A549 (cell line): ENCODE measurements around the gene NDUFB8. TPM values are rescaled to one million over a fixed set of nuclear protein-coding genes. Genes with fewer than 3 reads are reported as not detected.

Experiments
- ATAC-seq, 2 experiments: fragments of 200-7000 bp in 1 of 2; fragments of >200 bp in 1 of 2; cut with Nextera tagmentation in 1 of 2; cut with Tn5 transposase in 1 of 2; 3 replicates each; pipeline versions ENCODE4 v1.8.0 to v1.9.1; 2018 to 2020; ENCODE audit warnings: mild to moderate bottlenecking in 1 of 2, moderate library complexity in 1 of 2
- CTCF ChIA-PET: fragments of 300-600 bp; sonication (Branson Sonifier 250); formaldehyde crosslinking; extraction: SDS; loops from one replicate; lab custom pipeline; 2021; ENCODE audit warnings: antibody characterized with exemption, inconsistent platforms; lab: Yijun Ruan, JAX
- POLR2A ChIA-PET: fragments of 350-600 bp; formaldehyde crosslinking; extraction: SDS; loops from one replicate; lab custom pipeline; 2021; ENCODE audit warnings: antibody characterized with exemption, inconsistent platforms; lab: Yijun Ruan, JAX
- DNase-seq, 2 experiments: peaks; one replicate each; pipeline versions ENCODE4 v3.0.0 to v3.0.0-alpha.2; 2011 to 2016; ENCODE audit warnings: low read depth in 1 of 2, low spot score in 1 of 2
- FAIRE-seq: peaks from 2 replicates; lab custom pipeline; 2011; peaks lifted over from hg19 to GRCh38; lab: Jason Lieb, UNC
- H3K27ac ChIP-seq, 2 experiments: fragments of >200 bp; sonication (Bioruptor Twin); formaldehyde crosslinking; 3 replicates each; pipeline ENCODE4 v1.5.1; 2016 to 2017
- H3K4me1 ChIP-seq: fragments of >200 bp; sonication (Bioruptor Twin); formaldehyde crosslinking; 3 replicates; pipeline ENCODE4 v1.6.1; 2016
- H3K4me2 ChIP-seq: fragments of >200 bp; sonication (Bioruptor Twin); formaldehyde crosslinking; 3 replicates; pipeline ENCODE4 v1.6.1; 2016
- H3K4me3 ChIP-seq: fragments of >200 bp; sonication (Bioruptor Twin); formaldehyde crosslinking; 3 replicates; pipeline ENCODE4 v1.5.1; 2016
- H3K9me3 ChIP-seq: fragments of >200 bp; sonication (Bioruptor Twin); formaldehyde crosslinking; 3 replicates; pipeline ENCODE4 v1.6.1; 2016
- CBX8 ChIP-seq: fragments of 200-600 bp; sonication (generic); IDR thresholded peaks from 2 replicates; pipeline ENCODE4 v1.6.1; 2016
- CEBPB ChIP-seq, 2 experiments: fragments of >200 bp in 1 of 2; sonication (Bioruptor Twin) in 1 of 2; formaldehyde crosslinking in 1 of 2; IDR thresholded peaks; 2 replicates each; pipeline ENCODE4 v1.6.1; 2012 to 2016
- FOSL2 ChIP-seq, 2 experiments: fragments of 450-650 bp in 1 of 2; fragments of >200 bp in 1 of 2; sonication (Bioruptor Twin) in 1 of 2; formaldehyde crosslinking; IDR thresholded peaks; 2 replicates each; pipeline versions ENCODE4 v1.5.0 to v1.6.1; 2016 to 2020; ENCODE audit warnings: mild to moderate bottlenecking in 1 of 2, moderate library complexity in 1 of 2
- HDAC2 ChIP-seq: fragments of 200-600 bp; sonication (generic); IDR thresholded peaks from 2 replicates; pipeline ENCODE4 v1.6.1; 2016
- HEYL ChIP-seq: fragments of 250-450 bp; sonication (Bioruptor Pico); IDR thresholded peaks from 2 replicates; pipeline ENCODE4 v1.8.0; 2021; ENCODE audit warnings: mild to moderate bottlenecking, moderate library complexity
- HOXA7 ChIP-seq: fragments of 250-450 bp; sonication (Bioruptor Pico); IDR thresholded peaks from 2 replicates; pipeline ENCODE4 v1.5.0; 2020; ENCODE audit warnings: mild to moderate bottlenecking, moderate library complexity
- HOXB13 ChIP-seq: fragments of 250-450 bp; sonication (Bioruptor Pico); IDR thresholded peaks from 2 replicates; pipeline ENCODE4 v1.5.0; 2020; ENCODE audit warnings: low read depth, mild to moderate bottlenecking, moderate library complexity
- JUNB ChIP-seq: fragments of >200 bp; sonication (Bioruptor Twin); formaldehyde crosslinking; IDR thresholded peaks from 2 replicates; pipeline ENCODE4 v1.6.1; 2016
- KDM5A ChIP-seq: fragments of 200-600 bp; sonication (generic); IDR thresholded peaks from 2 replicates; pipeline ENCODE4 v1.6.1; 2016; ENCODE audit warnings: antibody characterized with exemption, mild to moderate bottlenecking
- MAFK ChIP-seq: fragments of 450-650 bp; IDR thresholded peaks from 2 replicates; pipeline ENCODE4 v1.6.1; 2014; ENCODE audit not compliant: partially characterized antibody
- MYC ChIP-seq: IDR thresholded peaks from 2 replicates; pipeline ENCODE4 v1.6.1; 2012; ENCODE audit warnings: mild to moderate bottlenecking, inconsistent platforms, low read length, improper control_type of control experiment, borderline replicate concordance
- NFE2L2 ChIP-seq: fragments of 150-350 bp; conservative IDR thresholded peaks from 2 replicates; pipeline ENCODE4 v1.6.1; 2014; ENCODE audit warnings: low read length
- PHF8 ChIP-seq: fragments of 200-600 bp; sonication (generic); IDR thresholded peaks from 2 replicates; pipeline ENCODE4 v1.6.1; 2016; ENCODE audit warnings: low read depth, mild to moderate bottlenecking, antibody characterized with exemption, moderate library complexity, borderline replicate concordance
- RAD21 ChIP-seq, 2 experiments: fragments of >200 bp in 1 of 2; sonication (Bioruptor Twin) in 1 of 2; formaldehyde crosslinking in 1 of 2; IDR thresholded peaks in 1 of 2; conservative IDR thresholded peaks in 1 of 2; 2 replicates in 1 of 2; 3 replicates in 1 of 2; pipeline ENCODE4 v1.6.1; 2012 to 2018; ENCODE audit warnings: inconsistent platforms in 1 of 2
- RCOR1 ChIP-seq: fragments of 150-350 bp; IDR thresholded peaks from 2 replicates; pipeline ENCODE4 v1.6.1; 2014; ENCODE audit warnings: antibody characterized with exemption, low read length, low read depth
- SMC3 ChIP-seq: fragments of >200 bp; sonication (Bioruptor Twin); formaldehyde crosslinking; IDR thresholded peaks from 3 replicates; pipeline ENCODE4 v1.6.1; 2018; ENCODE audit warnings: inconsistent platforms
- ZC3H11A ChIP-seq: fragments of 450-650 bp; IDR thresholded peaks from 2 replicates; pipeline ENCODE4 v1.6.1; 2014; ENCODE audit warnings: antibody characterized with exemption, mild to moderate bottlenecking
- ZNF302 ChIP-seq: fragments of 250-450 bp; sonication (Bioruptor Pico); IDR thresholded peaks from 2 replicates; pipeline ENCODE4 v1.9.0; 2021; ENCODE audit warnings: inconsistent platforms, mild to moderate bottlenecking, moderate library complexity
- ZSCAN20 ChIP-seq: fragments of 250-450 bp; sonication (Bioruptor Pico); IDR thresholded peaks from 2 replicates; pipeline ENCODE4 v1.8.0; 2022; ENCODE audit warnings: mild to moderate bottlenecking, moderate library complexity
- WGBS: methylation state at CpG from one replicate; pipeline ENCODE4 v1.1.6; 2017; ENCODE audit errors: missing lambda C conversion rate; 5-methylcytosine and 5-hydroxymethylcytosine counted together
- polyA plus RNA-seq, 4 experiments: library from polyadenylated mRNA; depleted of rRNA in 3 of 4; stranded (reverse); fragments of >200 nt; fragmentation: RNase III in 1 of 4; extraction: RNeasy Plus Mini Kit Qiagen cat#74134 plus additional on column Dnase treatment in 1 of 4; gene quantifications; 2 replicates in 3 of 4; 3 replicates in 1 of 4; pipeline ENCODE4 v1.2.3, GENCODE V29; 2011 to 2017
- TF ChIP-seq, protein P1 (sequence below): fragments of 450-650 bp; IDR thresholded peaks from 2 replicates; pipeline ENCODE4 v1.6.1; 2014; ENCODE audit warnings: antibody characterized with exemption
- TF ChIP-seq, protein P2 (sequence below): fragments of 150-350 bp; IDR thresholded peaks from 2 replicates; pipeline ENCODE4 v1.6.1; 2014; ENCODE audit warnings: low read depth, mild to moderate bottlenecking, low read length
- TF ChIP-seq, protein P3 (sequence below): IDR thresholded peaks from 2 replicates; pipeline ENCODE4 v1.6.1; 2012; ENCODE audit warnings: low read depth, borderline replicate concordance
- TF ChIP-seq, protein P4 (sequence below): fragments of 200-600 bp; sonication (generic); IDR thresholded peaks from 2 replicates; pipeline ENCODE4 v1.6.1; 2016; ENCODE audit warnings: antibody characterized with exemption, mild to moderate bottlenecking, moderate library complexity

The NDUFB8 gene
- polyA plus RNA-seq, 2 of the 4 experiments (the other 2 are of a cell fraction), result 221 to 333 TPM

DNA sequence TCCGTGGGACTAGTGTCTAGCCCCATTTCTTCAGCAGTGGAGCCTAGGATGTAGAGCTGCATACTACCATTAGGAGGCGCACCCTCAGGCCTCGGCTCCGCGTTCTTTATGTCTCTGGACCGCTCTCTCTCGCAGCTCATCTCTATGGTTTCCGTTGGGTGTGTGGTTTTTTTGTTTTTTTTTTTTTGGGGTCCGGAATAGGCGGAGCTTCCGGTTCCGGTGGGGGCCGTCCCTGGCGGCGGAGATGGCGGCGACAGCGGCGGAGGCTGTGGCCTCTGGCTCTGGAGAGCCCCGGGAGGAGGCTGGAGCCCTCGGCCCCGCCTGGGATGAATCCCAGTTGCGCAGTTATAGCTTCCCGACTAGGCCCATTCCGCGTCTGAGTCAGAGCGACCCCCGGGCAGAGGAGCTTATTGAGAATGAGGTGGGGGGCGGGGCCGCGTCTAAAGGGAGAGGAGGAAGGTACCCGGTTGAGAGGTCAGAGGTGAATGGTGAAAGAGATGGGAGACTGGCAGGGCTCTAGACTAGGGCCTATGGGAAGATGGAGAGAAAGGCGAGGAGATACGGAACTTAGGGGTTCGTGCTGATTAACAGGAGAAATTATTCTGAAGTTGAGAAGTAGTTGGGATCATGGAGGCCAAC lies 6.2 kb upstream of the NDUFB8 start, which contains the start of gene HIF1AN (continued):
- TF ChIP-seq FOSL2 (IDR thresholded peaks at IDR 0.05), result no peak
- TF ChIP-seq FOSL2 (CRISPR knock-in tag; IDR thresholded peaks at IDR 0.05), result no peak
- TF ChIP-seq, protein P1, sequence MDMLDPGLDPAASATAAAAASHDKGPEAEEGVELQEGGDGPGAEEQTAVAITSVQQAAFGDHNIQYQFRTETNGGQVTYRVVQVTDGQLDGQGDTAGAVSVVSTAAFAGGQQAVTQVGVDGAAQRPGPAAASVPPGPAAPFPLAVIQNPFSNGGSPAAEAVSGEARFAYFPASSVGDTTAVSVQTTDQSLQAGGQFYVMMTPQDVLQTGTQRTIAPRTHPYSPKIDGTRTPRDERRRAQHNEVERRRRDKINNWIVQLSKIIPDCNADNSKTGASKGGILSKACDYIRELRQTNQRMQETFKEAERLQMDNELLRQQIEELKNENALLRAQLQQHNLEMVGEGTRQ, result no peak
- TF ChIP-seq, protein P2, sequence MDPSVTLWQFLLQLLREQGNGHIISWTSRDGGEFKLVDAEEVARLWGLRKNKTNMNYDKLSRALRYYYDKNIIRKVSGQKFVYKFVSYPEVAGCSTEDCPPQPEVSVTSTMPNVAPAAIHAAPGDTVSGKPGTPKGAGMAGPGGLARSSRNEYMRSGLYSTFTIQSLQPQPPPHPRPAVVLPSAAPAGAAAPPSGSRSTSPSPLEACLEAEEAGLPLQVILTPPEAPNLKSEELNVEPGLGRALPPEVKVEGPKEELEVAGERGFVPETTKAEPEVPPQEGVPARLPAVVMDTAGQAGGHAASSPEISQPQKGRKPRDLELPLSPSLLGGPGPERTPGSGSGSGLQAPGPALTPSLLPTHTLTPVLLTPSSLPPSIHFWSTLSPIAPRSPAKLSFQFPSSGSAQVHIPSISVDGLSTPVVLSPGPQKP, result no peak
- peak; percentile 74; the same call in 1 of the 2 replicates for TF ChIP-seq HDAC2
- no peak for TF ChIP-seq HOXA7 (CRISPR knock-in tag)
- TF ChIP-seq HOXB13 (CRISPR knock-in tag), result no peak
- TF ChIP-seq HEYL (CRISPR knock-in tag), result no peak
- TF ChIP-seq MAFK, result no peak
- TF ChIP-seq PHF8, result peak; percentile 96

DNA sequence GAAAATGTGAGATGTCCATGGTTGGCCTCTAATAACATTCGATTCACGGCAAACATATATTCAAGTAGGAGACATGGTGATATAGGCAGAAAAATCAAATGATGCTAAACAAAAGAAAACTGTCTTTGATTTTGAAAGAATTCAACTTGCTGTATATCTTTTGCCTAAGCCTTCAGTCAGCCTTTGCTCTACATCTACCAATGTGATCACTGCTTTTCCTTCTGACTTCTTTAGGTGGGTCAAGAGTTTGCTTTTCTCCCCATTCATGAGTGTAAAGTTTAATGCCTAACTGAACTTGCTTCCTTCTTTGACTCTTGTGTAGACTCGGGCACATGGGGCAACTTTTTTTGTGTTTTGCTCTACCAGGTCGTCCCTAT lies 5.7 kb upstream of the NDUFB8 start:
- ChIA-PET POLR2A (interaction anchor here (0.6 to 1.3 kb wide), 26 partner anchors 8 to 526 kb away, joined by 3 to 17 read pairs (median 4); partner anchors contain the start of genes PKD2L1, SCD and SLF2), CTCF (interaction anchor here (0.6 to 3.3 kb wide), 25 partner anchors 9 to 820 kb away, joined by 3 to 20 read pairs (median 4); partner anchors contain the start of gene WNT8B)
- no peak for FAIRE-seq
- Histone ChIP-seq H3K27ac (peak overlapping the region; percentile 33 to 72; a peak in 5 of 6 replicates), H3K9me3 (no peaks in the 10 kb centered on the region), H3K4me1 (peaks cover 15% of the 10 kb centered on the region; the same call in 2 of the 3 replicates), H3K4me3 (peak overlapping the region; percentile 75), H3K4me2 (peak overlapping the region; percentile 66)
- no peak for TF ChIP-seq KDM5A
- DNase-seq, result no peak
- WGBS, result 48% methylated on average over 4 of the region's 4 CpGs
- ATAC-seq, result peak; percentile 37 to 53; a peak in 4 of 6 replicates

DNA sequence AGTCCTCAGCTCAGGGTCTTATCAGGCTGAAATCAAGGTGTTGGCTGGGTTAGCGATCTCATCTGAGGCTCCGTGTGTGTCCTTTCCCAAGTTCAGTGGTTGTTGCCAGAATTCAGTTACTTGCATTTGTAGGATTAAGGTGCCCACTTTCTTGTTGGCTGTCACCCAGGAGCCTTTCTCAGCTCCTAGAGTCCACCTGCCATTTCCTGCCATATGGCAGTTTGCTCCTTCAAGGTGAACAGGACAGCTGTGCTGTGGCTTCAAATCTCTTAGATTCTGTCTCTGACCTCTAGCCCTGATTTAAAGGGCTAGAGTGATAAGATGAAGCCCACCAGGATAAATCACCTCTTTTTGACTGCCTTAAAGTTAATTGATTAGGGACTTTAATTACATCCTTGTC lies 5.1 kb upstream of the NDUFB8 start:
- no peak for ATAC-seq
- TF ChIP-seq ZSCAN20 (CRISPR knock-in tag), result no peak
- TF ChIP-seq CEBPB (IDR thresholded peaks at IDR 0.05), result no peak
- TF ChIP-seq, protein P1, result no peak
- no peak for TF ChIP-seq RCOR1
- TF ChIP-seq HDAC2, result no peak
- TF ChIP-seq SMC3, result no peak
- TF ChIP-seq, protein P3, sequence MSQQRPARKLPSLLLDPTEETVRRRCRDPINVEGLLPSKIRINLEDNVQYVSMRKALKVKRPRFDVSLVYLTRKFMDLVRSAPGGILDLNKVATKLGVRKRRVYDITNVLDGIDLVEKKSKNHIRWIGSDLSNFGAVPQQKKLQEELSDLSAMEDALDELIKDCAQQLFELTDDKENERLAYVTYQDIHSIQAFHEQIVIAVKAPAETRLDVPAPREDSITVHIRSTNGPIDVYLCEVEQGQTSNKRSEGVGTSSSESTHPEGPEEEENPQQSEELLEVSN, result no peak
- TF ChIP-seq JUNB, result no peak
- no peak for TF ChIP-seq CBX8
- no peak for TF ChIP-seq RAD21 (conservative IDR thresholded peaks at IDR 0.05 in 1 of 2, IDR thresholded peaks at IDR 0.05 in 1 of 2)
- TF ChIP-seq MYC, result no peak
- no peak for TF ChIP-seq ZNF302 (CRISPR knock-in tag)
- TF ChIP-seq, protein P4, sequence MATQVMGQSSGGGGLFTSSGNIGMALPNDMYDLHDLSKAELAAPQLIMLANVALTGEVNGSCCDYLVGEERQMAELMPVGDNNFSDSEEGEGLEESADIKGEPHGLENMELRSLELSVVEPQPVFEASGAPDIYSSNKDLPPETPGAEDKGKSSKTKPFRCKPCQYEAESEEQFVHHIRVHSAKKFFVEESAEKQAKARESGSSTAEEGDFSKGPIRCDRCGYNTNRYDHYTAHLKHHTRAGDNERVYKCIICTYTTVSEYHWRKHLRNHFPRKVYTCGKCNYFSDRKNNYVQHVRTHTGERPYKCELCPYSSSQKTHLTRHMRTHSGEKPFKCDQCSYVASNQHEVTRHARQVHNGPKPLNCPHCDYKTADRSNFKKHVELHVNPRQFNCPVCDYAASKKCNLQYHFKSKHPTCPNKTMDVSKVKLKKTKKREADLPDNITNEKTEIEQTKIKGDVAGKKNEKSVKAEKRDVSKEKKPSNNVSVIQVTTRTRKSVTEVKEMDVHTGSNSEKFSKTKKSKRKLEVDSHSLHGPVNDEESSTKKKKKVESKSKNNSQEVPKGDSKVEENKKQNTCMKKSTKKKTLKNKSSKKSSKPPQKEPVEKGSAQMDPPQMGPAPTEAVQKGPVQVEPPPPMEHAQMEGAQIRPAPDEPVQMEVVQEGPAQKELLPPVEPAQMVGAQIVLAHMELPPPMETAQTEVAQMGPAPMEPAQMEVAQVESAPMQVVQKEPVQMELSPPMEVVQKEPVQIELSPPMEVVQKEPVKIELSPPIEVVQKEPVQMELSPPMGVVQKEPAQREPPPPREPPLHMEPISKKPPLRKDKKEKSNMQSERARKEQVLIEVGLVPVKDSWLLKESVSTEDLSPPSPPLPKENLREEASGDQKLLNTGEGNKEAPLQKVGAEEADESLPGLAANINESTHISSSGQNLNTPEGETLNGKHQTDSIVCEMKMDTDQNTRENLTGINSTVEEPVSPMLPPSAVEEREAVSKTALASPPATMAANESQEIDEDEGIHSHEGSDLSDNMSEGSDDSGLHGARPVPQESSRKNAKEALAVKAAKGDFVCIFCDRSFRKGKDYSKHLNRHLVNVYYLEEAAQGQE, result no peak
- no peak for TF ChIP-seq ZC3H11A
- no peak for TF ChIP-seq NFE2L2
- H3K4me1 ChIP-seq, result peaks cover 18% of the 10 kb centered on the region; the same call in 2 of the 3 replicates
- DNase-seq, result no peak
- FAIRE-seq, result no peak
- 83% methylated on average over 2 of the region's 2 CpGs for WGBS
- no peak overlapping the region for H3K27ac ChIP-seq
- no peak overlapping the region for H3K4me2 ChIP-seq
- ChIA-PET CTCF (interaction anchor here (0.6 to 3.3 kb wide), 19 partner anchors 9 to 819 kb away, joined by 3 to 19 read pairs (median 5); no protein-coding TSS in a partner anchor), POLR2A (no interaction called here)
- H3K9me3 ChIP-seq, result no peaks in the 10 kb centered on the region
- no peak overlapping the region for H3K4me3 ChIP-seq
